A673 (cell line): ENCODE results near the gene SPRY1. TPM values are rescaled to one million over a fixed set of nuclear protein-coding genes. Genes with fewer than 3 reads are reported as not detected.

ENCODE experiments used
- BruUV-seq: library from RNA; stranded (reverse); fragments of 400-500 nt; replicated peaks from 2 replicates; lab custom pipeline; 2021; lab: Mats Ljungman, UMichigan
- CTCF ChIA-PET: fragments of 300-600 bp; sonication (Branson Sonifier 250); formaldehyde crosslinking; loops from one replicate; lab custom pipeline; 2022; ENCODE audit warnings: antibody characterized with exemption; lab: Charles Lee
- POLR2A ChIA-PET: fragments of 300-600 bp; sonication (Branson Sonifier 250); formaldehyde crosslinking; loops from one replicate; lab custom pipeline; 2022; ENCODE audit warnings: antibody characterized with exemption; ENCODE audit not compliant: low non-redundant PET; lab: Charles Lee
- DNase-seq: peaks from one replicate; pipeline ENCODE4 v3.0.0-alpha.2; 2015; ENCODE audit warnings: low spot score
- H3K27ac ChIP-seq: fragments of 200-600 bp; sonication (generic); 2 replicates; pipeline ENCODE4 v1.5.1; 2016; ENCODE audit warnings: mixed run types, low read depth, mild to moderate bottlenecking, mixed read lengths, antibody characterized with exemption, low read length; ENCODE audit not compliant: poor library complexity, severe bottlenecking
- H3K27me3 ChIP-seq: fragments of 200-600 bp; sonication (generic); replicated peaks from 2 replicates; pipeline ENCODE4 v1.6.1; 2017; ENCODE audit warnings: mixed run types, low read depth, mild to moderate bottlenecking, mixed read lengths, antibody characterized with exemption, low read length; ENCODE audit not compliant: insufficient read depth, poor library complexity
- H3K36me3 ChIP-seq: fragments of 200-600 bp; sonication (generic); 2 replicates; pipeline ENCODE4 v1.6.1; 2016; ENCODE audit warnings: mixed run types, mild to moderate bottlenecking, mixed read lengths, antibody characterized with exemption, low read length; ENCODE audit not compliant: insufficient read depth, poor library complexity, severe bottlenecking
- H3K4me1 ChIP-seq: fragments of 200-600 bp; sonication (generic); 2 replicates; pipeline ENCODE4 v1.6.1; 2017; ENCODE audit warnings: mixed run types, mild to moderate bottlenecking, mixed read lengths, antibody characterized with exemption, low read length; ENCODE audit not compliant: insufficient read depth, poor library complexity, severe bottlenecking
- H3K4me3 ChIP-seq: fragments of 200-600 bp; sonication (generic); 2 replicates; pipeline ENCODE4 v1.5.1; 2016; ENCODE audit warnings: low read depth, mixed run types, mild to moderate bottlenecking, mixed read lengths, low read length; ENCODE audit not compliant: poor library complexity, severe bottlenecking
- H3K9me3 ChIP-seq: fragments of 200-600 bp; sonication (generic); 2 replicates; pipeline ENCODE4 v1.6.1; 2016; ENCODE audit warnings: mixed run types, low read depth, mild to moderate bottlenecking, mixed read lengths, antibody characterized with exemption, low read length; ENCODE audit not compliant: poor library complexity, severe bottlenecking
- CTCF ChIP-seq: fragments of 300-800, 200-600 bp; sonication (generic); conservative IDR thresholded peaks from 2 replicates; pipeline ENCODE4 v1.5.1; 2017; ENCODE audit warnings: low read depth, mild to moderate bottlenecking, antibody characterized with exemption, low read length, moderate library complexity, mixed read lengths
- EZH2 ChIP-seq: fragments of 200-600 bp; sonication (generic); IDR thresholded peaks from 2 replicates; pipeline ENCODE4 v1.6.1; 2017; ENCODE audit warnings: borderline replicate concordance, low read depth, mild to moderate bottlenecking, mixed read lengths, antibody characterized with exemption, low read length; ENCODE audit not compliant: poor library complexity, severe bottlenecking
- intact Hi-C: fragments of 100-400 bp; cut with micrococcal nuclease; formaldehyde crosslinking; loops from one replicate; pipeline ENCODE4 v1.10.0; 2022; ENCODE audit not compliant: unreplicated experiment
- total RNA-seq: library from RNA; stranded (reverse); gene quantifications from 2 replicates; pipeline ENCODE4 v1.2.3, GENCODE V29; 2021

The SPRY1 gene
- total RNA-seq, 1 experiment from 2014 or later: 6.0 TPM

- Histone ChIP-seq H3K36me3 (peaks cover 6% of the 10 kb centered on the region), H3K4me3 (no peak overlapping the region), H3K27me3 (no peaks in the 10 kb centered on the region), H3K9me3 (peaks cover 6% of the 10 kb centered on the region), H3K27ac (no peak overlapping the region), H3K4me1 (peaks cover 4% of the 10 kb centered on the region)
- no TSS peak for BruUV-seq
- CTCF ChIA-PET: no interaction called here
- DNase-seq: no peak
- POLR2A ChIA-PET: no interaction called here
- intact Hi-C loops: no loop called here
- no peak for TF ChIP-seq EZH2
- no peak for TF ChIP-seq CTCF
Measured at GRCh38 chr4:123363729-123364128, 32.9 kb upstream of the SPRY1 start.

- H3K27ac ChIP-seq: no peak overlapping the region
- DNase-seq: no peak
- peaks cover 6% of the 10 kb centered on the region for H3K9me3 ChIP-seq
- ChIA-PET CTCF (no interaction called here), POLR2A (no interaction called here)
- H3K27me3 ChIP-seq: no peaks in the 10 kb centered on the region
- intact Hi-C loops: no loop called here
- BruUV-seq: no TSS peak
- H3K4me3 ChIP-seq: no peak overlapping the region
- peaks cover 6% of the 10 kb centered on the region for H3K36me3 ChIP-seq
- peaks cover 4% of the 10 kb centered on the region for H3K4me1 ChIP-seq
- no peak for TF ChIP-seq EZH2
- TF ChIP-seq CTCF: no peak
Measured at GRCh38 chr4:123364906-123365305, 31.7 kb upstream of the SPRY1 start.

- CTCF ChIA-PET: no interaction called here
- no TSS peak for BruUV-seq
Measured at GRCh38 chr4:123365412-123365811, 31.2 kb upstream of the SPRY1 start.

More at GRCh38 chr4:123365412-123365811, 31.2 kb upstream of the SPRY1 start:
- intact Hi-C loops: no loop called here
- Histone ChIP-seq H3K4me1 (peaks cover 4% of the 10 kb centered on the region), H3K4me3 (no peak overlapping the region), H3K27me3 (no peaks in the 10 kb centered on the region), H3K9me3 (peaks cover 6% of the 10 kb centered on the region), H3K36me3 (peaks cover 6% of the 10 kb centered on the region), H3K27ac (no peak overlapping the region)
- no peak for DNase-seq
- TF ChIP-seq EZH2 (no peak), CTCF (no peak)
- POLR2A ChIA-PET: no interaction called here
